Measurements from ENCODE around the gene MIGA1. TPM values are rescaled to one million over a fixed set of nuclear protein-coding genes. Genes with fewer than 3 reads are reported as not detected.
A peak's percentile ranks its signal among the peaks of the same experiment; 100 is the strongest.
"Not testable (repeated sequence)": the region's sequence is repeated elsewhere in the genome, so short reads cannot be mapped to it uniquely, and the experiment has no call there.

Gene MIGA1
- total RNA-seq, 2 experiments from 2014 or later: 9.9 to 10.7 TPM

GRCh38 chr1:77803371-77803770, 23.9 kb downstream of the MIGA1 start:
- Mint-ChIP-seq H3K4me1 (ENCODE audit: low read depth) (no peaks in the 10 kb centered on the region), H3K27ac (no peak overlapping the region), H3K4me3 (no peak overlapping the region), H3K36me3 (ENCODE audit: low read depth) (peaks cover 31% of the 10 kb centered on the region), H3K27me3 (ENCODE audit: low read depth) (no peaks in the 10 kb centered on the region), H3K9me3 (ENCODE audit: insufficient read depth) (no peaks in the 10 kb centered on the region)
- no peak for ATAC-seq
- ChIA-PET POLR2A (no interaction called here), CTCF (no interaction called here)
- DNase-seq: no peak

GRCh38 chr1:77809787-77810462, 30.5 kb downstream of the MIGA1 start:
- CTCF ChIA-PET; H3K4me3 Mint-ChIP-seq; DNase-seq; H3K27me3 Mint-ChIP-seq (ENCODE audit: low read depth); H3K4me1 Mint-ChIP-seq (ENCODE audit: low read depth); POLR2A ChIA-PET; H3K9me3 Mint-ChIP-seq (ENCODE audit: insufficient read depth); H3K27ac Mint-ChIP-seq; ATAC-seq: not testable (repeated sequence)
- peaks cover 27% of the 10 kb centered on the region for H3K36me3 Mint-ChIP-seq (ENCODE audit: low read depth)

- H3K4me1 Mint-ChIP-seq (ENCODE audit: low read depth); POLR2A ChIA-PET; H3K4me3 Mint-ChIP-seq; CTCF ChIA-PET; H3K27ac Mint-ChIP-seq; H3K27me3 Mint-ChIP-seq (ENCODE audit: low read depth); DNase-seq; H3K9me3 Mint-ChIP-seq (ENCODE audit: insufficient read depth): not testable (repeated sequence)
- H3K36me3 Mint-ChIP-seq (ENCODE audit: low read depth): peaks cover 26% of the 10 kb centered on the region
- ATAC-seq: peak; percentile 51
Measured at GRCh38 chr1:77811589-77811988, 32.1 kb downstream of the MIGA1 start.

GRCh38 chr1:77817368-77818209, 38.1 kb downstream of the MIGA1 start:
- Mint-ChIP-seq H3K9me3 (ENCODE audit: insufficient read depth) (no peaks in the 10 kb centered on the region), H3K27ac (no peak overlapping the region), H3K4me3 (no peak overlapping the region), H3K27me3 (ENCODE audit: low read depth) (no peaks in the 10 kb centered on the region), H3K36me3 (ENCODE audit: low read depth) (peaks cover 47% of the 10 kb centered on the region), H3K4me1 (ENCODE audit: low read depth) (no peaks in the 10 kb centered on the region)
- ChIA-PET POLR2A (no interaction called here), CTCF (interaction anchor here (0.6 kb wide), 1 partner anchor 1827 kb away, joined by 4 read pairs; no protein-coding TSS in a partner anchor)
- no peak for DNase-seq
- no peak for ATAC-seq

- CTCF ChIA-PET: no interaction called here
- H3K27me3 Mint-ChIP-seq (ENCODE audit: low read depth): no peaks in the 10 kb centered on the region
Measured at GRCh38 chr1:77820121-77820520, 40.7 kb downstream of the MIGA1 start.

GRCh38 chr1:77824079-77824478, 44.6 kb downstream of the MIGA1 start:
- H3K36me3 Mint-ChIP-seq (ENCODE audit: low read depth): peaks cover 22% of the 10 kb centered on the region
- CTCF ChIA-PET: interaction anchor here (0.8 to 1.0 kb wide), 3 partner anchors 34 to 77 kb away, joined by 3 to 4 read pairs (median 3); no protein-coding TSS in a partner anchor
- no peaks in the 10 kb centered on the region for H3K9me3 Mint-ChIP-seq (ENCODE audit: insufficient read depth)

More at GRCh38 chr1:77820121-77820520, 40.7 kb downstream of the MIGA1 start:
- no peak overlapping the region for H3K4me3 Mint-ChIP-seq
- no peaks in the 10 kb centered on the region for H3K4me1 Mint-ChIP-seq (ENCODE audit: low read depth)
- ATAC-seq: no peak
- no peak overlapping the region for H3K27ac Mint-ChIP-seq
- DNase-seq: no peak
- H3K9me3 Mint-ChIP-seq (ENCODE audit: insufficient read depth): no peaks in the 10 kb centered on the region
- POLR2A ChIA-PET: no interaction called here
- peaks cover 39% of the 10 kb centered on the region for H3K36me3 Mint-ChIP-seq (ENCODE audit: low read depth)

GRCh38 chr1:77824694-77825093, 45.2 kb downstream of the MIGA1 start:
- CTCF ChIA-PET: interaction anchor here (0.8 to 1.6 kb wide), 3 partner anchors 33 to 289 kb away, joined by 3 to 6 read pairs (median 4); no protein-coding TSS in a partner anchor
- H3K4me3 Mint-ChIP-seq: no peak overlapping the region
- POLR2A ChIA-PET: no interaction called here
- no peaks in the 10 kb centered on the region for H3K9me3 Mint-ChIP-seq (ENCODE audit: insufficient read depth)
- no peak for ATAC-seq
- H3K36me3 Mint-ChIP-seq (ENCODE audit: low read depth): peaks cover 19% of the 10 kb centered on the region
- DNase-seq: no peak
- H3K27me3 Mint-ChIP-seq (ENCODE audit: low read depth): no peaks in the 10 kb centered on the region
- no peak overlapping the region for H3K27ac Mint-ChIP-seq
- H3K4me1 Mint-ChIP-seq (ENCODE audit: low read depth): peaks cover 6% of the 10 kb centered on the region

More at GRCh38 chr1:77824079-77824478, 44.6 kb downstream of the MIGA1 start:
- no peak for DNase-seq
- H3K4me3 Mint-ChIP-seq: no peak overlapping the region
- POLR2A ChIA-PET: no interaction called here
- no peak overlapping the region for H3K27ac Mint-ChIP-seq
- no peak for ATAC-seq
- H3K4me1 Mint-ChIP-seq (ENCODE audit: low read depth): peaks cover 6% of the 10 kb centered on the region
- H3K27me3 Mint-ChIP-seq (ENCODE audit: low read depth): no peaks in the 10 kb centered on the region

GRCh38 chr1:77825131-77825709, 45.8 kb downstream of the MIGA1 start:
- Mint-ChIP-seq H3K4me3 (no peak overlapping the region), H3K4me1 (ENCODE audit: low read depth) (peaks cover 6% of the 10 kb centered on the region), H3K27ac (no peak overlapping the region), H3K9me3 (ENCODE audit: insufficient read depth) (no peaks in the 10 kb centered on the region), H3K36me3 (ENCODE audit: low read depth) (peaks cover 17% of the 10 kb centered on the region), H3K27me3 (ENCODE audit: low read depth) (no peaks in the 10 kb centered on the region)
- ChIA-PET POLR2A (no interaction called here), CTCF (interaction anchor here (0.5 to 1.6 kb wide), 6 partner anchors 9 to 289 kb away, joined by 3 to 6 read pairs (median 4); no protein-coding TSS in a partner anchor)
- DNase-seq: peak; percentile 24
- ATAC-seq: peak; percentile 42

GRCh38 chr1:77826851-77827250, 47.4 kb downstream of the MIGA1 start:
- POLR2A ChIA-PET: interaction anchor here (0.9 kb wide), 1 partner anchor 152 kb away, joined by 3 read pairs; the partner anchor contains the start of gene FUBP1
- DNase-seq; H3K27me3 Mint-ChIP-seq (ENCODE audit: low read depth); H3K9me3 Mint-ChIP-seq (ENCODE audit: insufficient read depth); H3K4me3 Mint-ChIP-seq; ATAC-seq; H3K27ac Mint-ChIP-seq; H3K4me1 Mint-ChIP-seq (ENCODE audit: low read depth): not testable (repeated sequence)
- peaks cover 22% of the 10 kb centered on the region for H3K36me3 Mint-ChIP-seq (ENCODE audit: low read depth)
- CTCF ChIA-PET: interaction anchor here (1.2 kb wide), 1 partner anchor 74 kb away, joined by 4 read pairs; no protein-coding TSS in a partner anchor

- Mint-ChIP-seq H3K27ac (no peak overlapping the region), H3K4me3 (no peak overlapping the region), H3K9me3 (ENCODE audit: insufficient read depth) (no peaks in the 10 kb centered on the region), H3K36me3 (ENCODE audit: low read depth) (peaks cover 22% of the 10 kb centered on the region), H3K4me1 (ENCODE audit: low read depth) (peaks cover 6% of the 10 kb centered on the region), H3K27me3 (ENCODE audit: low read depth) (no peaks in the 10 kb centered on the region)
- ChIA-PET POLR2A (interaction anchor here (1.0 kb wide), 1 partner anchor 12 kb away, joined by 3 read pairs; no protein-coding TSS in a partner anchor), CTCF (interaction anchor here (1.2 kb wide), 1 partner anchor 72 kb away, joined by 4 read pairs; no protein-coding TSS in a partner anchor)
- ATAC-seq: no peak
- no peak for DNase-seq
Measured at GRCh38 chr1:77828098-77828497, 48.6 kb downstream of the MIGA1 start.

- Mint-ChIP-seq H3K4me1 (ENCODE audit: low read depth) (peaks cover 6% of the 10 kb centered on the region), H3K36me3 (ENCODE audit: low read depth) (peaks cover 19% of the 10 kb centered on the region), H3K4me3 (no peak overlapping the region), H3K27me3 (ENCODE audit: low read depth) (no peaks in the 10 kb centered on the region), H3K27ac (no peak overlapping the region), H3K9me3 (ENCODE audit: insufficient read depth) (no peaks in the 10 kb centered on the region)
- ATAC-seq: no peak
- POLR2A ChIA-PET: no interaction called here
- no peak for DNase-seq
- CTCF ChIA-PET: no interaction called here
Measured at GRCh38 chr1:77829851-77830250, 50.4 kb downstream of the MIGA1 start.

- ChIA-PET POLR2A (no interaction called here), CTCF (no interaction called here)
- Mint-ChIP-seq H3K27ac (no peak overlapping the region), H3K36me3 (ENCODE audit: low read depth) (peaks cover 19% of the 10 kb centered on the region), H3K4me3 (no peak overlapping the region), H3K4me1 (ENCODE audit: low read depth) (peaks cover 6% of the 10 kb centered on the region), H3K27me3 (ENCODE audit: low read depth) (no peaks in the 10 kb centered on the region), H3K9me3 (ENCODE audit: insufficient read depth) (no peaks in the 10 kb centered on the region)
- ATAC-seq (no peak), DNase-seq (no peak)
Measured at GRCh38 chr1:77830946-77831345, 51.5 kb downstream of the MIGA1 start.
